Dermis microvascular lymphatic vessel endothelial cell (primary cell): ENCODE measurements around the gene CCDC170. TPM values are rescaled to one million over a fixed set of nuclear protein-coding genes. Genes with fewer than 3 reads are reported as not detected.
"Not testable (repeated sequence)": the region's sequence is repeated elsewhere in the genome, so short reads cannot be mapped to it uniquely, and the experiment has no call there.

Source experiments
- DNase-seq, 2 donors: peaks; one replicate each; pipeline versions ENCODE4 v3.0.0 to v3.0.0-alpha.2; 2010; ENCODE audit warnings: low read depth in 2 of 2
- total RNA-seq: library from RNA; depleted of rRNA; stranded (reverse); fragments of >200 nt; gene quantifications from 2 replicates; pipeline ENCODE4 v1.2.1, GENCODE V29; 2014

The CCDC170 gene
- under 0.01 TPM in 2 replicates for total RNA-seq

- peak; percentile 4 to 54 for DNase-seq
These were observed at the start of gene CCDC170 for GRCh38 chr6:151493804-151494234. Gene CCDC170, plus strand, starts transcription at chr6:151494017. Its CDS starts 112 bp downstream, at chr6:151494129.

GRCh38 chr6:151445482-151445881 lies 48.3 kb upstream of the CCDC170 start:
- peak in 1 of 2 donors; percentile 40 for DNase-seq

- no peak for DNase-seq
These were observed 46.6 kb upstream of the CCDC170 start for GRCh38 chr6:151447237-151447636.

GRCh38 chr6:151448623-151449022 lies 45.2 kb upstream of the CCDC170 start:
- no peak for DNase-seq

GRCh38 chr6:151450928-151451327 lies 42.9 kb upstream of the CCDC170 start:
- not testable (repeated sequence) for DNase-seq

GRCh38 chr6:151451417-151451949 lies 42.3 kb upstream of the CCDC170 start:
- DNase-seq, result no peak

- DNase-seq, result peak; percentile 99 to 100
These were observed 41.7 kb upstream of the CCDC170 start, which contains the start of gene RMND1 for GRCh38 chr6:151451950-151452749. Gene RMND1, minus strand, starts transcription at chr6:151452126. Its CDS starts 6,315 bp downstream, at chr6:151445811.

- DNase-seq, result peak in 1 of 2 donors; percentile 37
These were observed 40.9 kb upstream of the CCDC170 start for GRCh38 chr6:151452750-151453427.

- DNase-seq, result not testable (repeated sequence)
These were observed 37.9 kb upstream of the CCDC170 start for GRCh38 chr6:151455751-151456398.

GRCh38 chr6:151461673-151462072 lies 32.1 kb upstream of the CCDC170 start:
- DNase-seq, result no peak

- no peak for DNase-seq
These were observed 29.1 kb upstream of the CCDC170 start for GRCh38 chr6:151464702-151465101.

GRCh38 chr6:151475653-151476523 lies 17.9 kb upstream of the CCDC170 start:
- peak; percentile 33 to 58 for DNase-seq

GRCh38 chr6:151477726-151478125 lies 16.1 kb upstream of the CCDC170 start:
- DNase-seq, result no peak

- no peak for DNase-seq
These were observed 15.1 kb upstream of the CCDC170 start for GRCh38 chr6:151478670-151479069.

GRCh38 chr6:151481786-151482185 lies 12.0 kb upstream of the CCDC170 start:
- DNase-seq, result peak in 1 of 2 donors; percentile 23

- DNase-seq, result peak; percentile 42 to 80
These were observed 11.5 kb upstream of the CCDC170 start for GRCh38 chr6:151482290-151482689.

GRCh38 chr6:151483994-151484393 lies 9.8 kb upstream of the CCDC170 start:
- no peak for DNase-seq

GRCh38 chr6:151488226-151488625 lies 5.6 kb upstream of the CCDC170 start:
- DNase-seq, result no peak

- DNase-seq, result no peak
These were observed 2.8 kb upstream of the CCDC170 start for GRCh38 chr6:151490996-151491395.

GRCh38 chr6:151493161-151493803 lies 535 bp upstream of the CCDC170 start:
- peak in 1 of 2 donors; percentile 1 for DNase-seq
